Stimulated activated CD4-positive, alpha-beta T cell treated with anti-CD3 and anti-CD28 coated beads, Interleukin-2, amount 100 ng/mL, for 24 hours (primary cell): ENCODE measurements around the gene CDON.
A peak's percentile ranks its signal among the peaks of the same experiment; 100 is the strongest.
"Not testable (repeated sequence)": the region's sequence is repeated elsewhere in the genome, so short reads cannot be mapped to it uniquely, and the experiment has no call there.

ENCODE experiments used
- DNase-seq, 2 donors: peaks; one replicate each; pipeline ENCODE4 v3.0.0-alpha.2; 2020

The CDON gene

DNA sequence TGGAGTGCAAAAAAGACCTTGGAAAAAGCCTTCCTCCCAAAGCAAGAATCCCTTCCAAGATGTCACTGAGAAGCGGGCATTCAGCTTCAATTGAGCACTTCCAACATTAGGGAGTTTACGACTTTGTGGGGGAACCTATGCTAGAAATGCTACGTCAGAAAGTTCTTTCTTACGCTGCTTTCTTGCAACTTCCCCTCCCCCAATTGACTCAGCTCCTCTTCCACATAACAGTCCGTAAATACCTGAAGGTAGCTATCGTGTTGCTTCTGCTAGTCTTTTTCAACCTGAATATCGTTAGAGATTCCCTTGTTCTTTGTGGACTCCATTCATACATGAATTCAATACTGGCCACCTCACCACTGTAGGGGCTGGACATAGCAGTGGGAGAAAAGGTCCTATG, 69.8 kb downstream of the CDON start:
- no peak for DNase-seq

- peak in 1 of 2 donors; percentile 3 for DNase-seq
Observed at GRCh38 chr11:125990244-125990643, 72.4 kb downstream of the CDON start.

GRCh38 chr11:125987066-125987641, 75.5 kb downstream of the CDON start:
- DNase-seq, result no peak

DNA sequence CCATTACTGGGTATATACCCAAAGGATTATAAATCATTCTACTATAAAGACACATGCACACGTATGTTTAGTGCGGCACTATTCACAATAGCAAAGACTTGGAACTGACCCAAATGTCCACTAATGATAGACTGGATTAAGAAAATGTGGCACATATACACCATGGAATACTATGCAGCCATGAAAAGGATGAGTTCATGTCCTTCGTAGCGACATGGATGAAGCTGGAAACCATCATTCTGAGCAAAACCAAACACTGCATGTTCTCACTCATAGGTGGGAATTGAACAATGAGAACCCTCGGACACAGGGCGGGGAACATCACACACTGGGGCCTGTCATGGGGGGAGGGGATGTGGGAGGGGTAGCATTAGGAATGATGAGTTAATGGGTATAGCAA, 76.7 kb downstream of the CDON start:
- not testable (repeated sequence) for DNase-seq

DNA sequence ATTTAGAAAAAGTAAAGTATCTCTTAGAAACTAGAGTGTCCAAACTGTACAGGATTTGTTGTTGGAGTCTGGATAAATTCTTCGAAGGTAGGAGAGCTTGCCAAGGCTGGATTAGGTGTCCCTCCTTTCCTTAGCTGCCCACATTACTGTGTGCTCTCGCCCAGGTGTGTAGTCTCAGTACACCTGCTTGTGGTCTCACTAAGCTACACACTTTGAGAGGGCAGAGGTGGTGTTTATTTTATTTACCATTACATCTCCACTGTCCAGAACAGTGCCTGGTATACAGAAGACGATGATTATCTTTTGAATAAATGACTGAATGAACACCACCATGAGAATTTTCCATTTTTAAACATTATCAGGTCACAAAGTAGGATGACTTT, 80.3 kb downstream of the CDON start:
- DNase-seq, result no peak

GRCh38 chr11:125980436-125980835, 82.2 kb downstream of the CDON start:
- DNase-seq, result no peak

DNA sequence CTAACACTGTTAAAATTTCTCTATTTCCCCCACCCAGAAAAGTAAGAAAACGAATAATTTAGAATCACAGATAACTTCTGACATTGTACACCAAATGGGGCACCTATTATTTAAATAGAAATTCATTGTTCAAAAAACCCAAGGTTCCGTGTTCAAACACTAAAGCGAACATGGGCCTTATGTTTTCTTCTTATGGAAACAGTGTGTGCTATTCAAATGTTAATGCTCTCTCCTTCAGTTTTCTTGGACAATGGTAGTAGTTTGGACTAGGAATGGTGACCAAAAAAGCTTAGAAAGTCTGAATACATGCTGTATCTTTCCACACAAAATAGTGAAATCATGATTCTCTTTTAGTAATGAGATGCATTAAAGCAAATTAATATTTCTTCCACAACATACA, 83.2 kb downstream of the CDON start:
- DNase-seq, result no peak

- no peak for DNase-seq
Observed at GRCh38 chr11:125978778-125979407, 83.8 kb downstream of the CDON start.

DNA sequence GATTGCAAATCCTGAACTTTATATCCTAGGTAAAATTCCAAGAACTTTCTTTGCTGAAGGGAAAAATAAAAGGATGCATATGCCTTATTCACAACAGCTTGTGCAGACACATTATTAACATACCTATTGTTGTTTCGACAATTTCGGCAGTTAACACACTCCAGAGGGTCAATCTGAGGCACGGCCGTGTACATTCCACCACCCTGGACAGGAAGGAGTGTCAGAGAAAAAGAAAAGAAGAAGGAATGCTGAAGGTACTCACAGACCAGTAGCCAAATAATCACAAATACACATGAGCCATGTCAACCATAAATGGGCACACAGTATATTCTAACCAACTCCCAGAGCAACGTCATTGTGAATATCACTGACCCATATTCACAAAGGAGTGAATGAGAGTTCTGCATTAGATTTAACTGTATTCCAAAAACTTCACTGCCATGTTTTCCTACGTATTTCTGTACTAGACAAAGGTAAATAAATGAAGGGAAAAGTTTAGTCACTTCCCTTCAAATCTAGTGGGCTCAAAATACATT, 84.4 kb downstream of the CDON start:
- no peak for DNase-seq

DNA sequence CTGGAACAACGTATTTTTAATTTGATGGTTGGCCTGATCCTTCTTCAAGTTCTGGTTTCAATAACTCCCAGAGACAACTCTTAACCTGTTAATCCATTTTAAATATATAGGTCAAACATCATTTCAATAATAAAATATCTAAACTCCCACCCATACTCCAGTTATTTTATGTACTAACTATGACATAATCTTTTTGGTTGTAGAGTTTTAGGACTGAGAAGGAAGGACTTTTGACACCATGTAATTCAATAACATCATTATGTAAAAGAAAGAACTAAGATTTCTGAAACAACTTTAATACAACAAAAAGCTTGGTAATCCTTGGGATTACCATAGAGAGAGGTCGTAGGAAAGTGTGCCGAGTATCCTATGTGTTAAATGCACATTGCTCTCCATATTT, 85.3 kb downstream of the CDON start:
- DNase-seq, result no peak

GRCh38 chr11:125976156-125976555, 86.5 kb downstream of the CDON start:
- no peak for DNase-seq

DNA sequence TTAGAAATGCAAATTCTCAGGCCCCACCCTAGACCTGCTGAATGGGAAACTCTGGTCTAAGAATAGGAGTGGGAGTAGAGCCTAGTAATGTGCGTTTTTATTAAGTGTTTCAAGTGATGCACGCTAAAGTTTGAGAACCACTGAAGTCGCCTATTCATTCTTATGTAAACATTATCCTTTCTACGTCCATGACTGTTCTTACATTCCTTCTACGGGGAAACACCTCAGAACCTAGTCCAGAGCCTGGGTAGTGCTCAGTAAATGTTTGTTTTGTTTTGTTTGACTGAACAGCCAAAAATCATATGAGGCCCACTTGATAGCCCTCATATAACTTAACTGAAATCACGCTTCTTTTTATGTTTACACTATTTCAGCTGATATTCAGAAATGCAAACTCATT, 87.0 kb downstream of the CDON start:
- no peak for DNase-seq

GRCh38 chr11:125974284-125974683, 88.4 kb downstream of the CDON start:
- no peak for DNase-seq

DNA sequence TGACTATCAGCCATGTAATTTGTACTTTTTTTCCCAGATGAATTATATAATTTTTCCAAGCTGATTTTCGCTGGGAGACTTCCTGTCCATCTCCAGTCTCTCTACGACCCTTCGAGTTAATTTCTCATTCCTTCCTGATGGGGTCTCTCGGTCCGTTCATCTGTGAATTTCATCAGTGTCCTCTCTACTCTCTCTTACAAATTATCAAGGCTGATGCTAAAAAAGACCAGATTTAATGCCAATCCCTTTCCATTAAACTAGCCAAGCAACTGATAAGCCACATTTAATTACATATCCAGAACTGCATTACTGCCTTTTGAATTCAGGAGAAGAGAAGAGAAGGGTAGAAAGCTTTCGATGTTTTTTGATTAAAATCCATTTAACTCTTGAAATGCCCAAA, 91.0 kb downstream of the CDON start:
- DNase-seq, result no peak

GRCh38 chr11:125968354-125968753, 94.3 kb downstream of the CDON start:
- no peak for DNase-seq

DNA sequence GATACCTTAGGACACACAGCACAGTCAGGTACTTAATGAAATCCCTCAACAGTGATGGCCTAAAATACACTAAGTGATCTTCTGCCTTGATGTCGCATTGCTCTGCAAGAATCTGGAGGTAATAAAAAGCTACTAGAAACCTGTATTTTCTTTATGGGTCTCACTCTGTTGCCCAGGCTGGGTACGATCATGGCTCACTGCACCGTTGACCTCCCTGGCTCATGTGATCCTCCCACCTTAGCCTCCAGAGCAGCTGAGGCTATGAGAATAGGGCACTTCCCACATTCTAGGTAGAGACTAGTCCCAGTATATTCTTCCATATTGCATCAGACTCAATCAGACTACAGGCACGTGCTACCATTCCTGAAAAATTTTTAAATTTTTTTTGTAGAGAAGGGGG, 95.2 kb downstream of the CDON start:
- no peak for DNase-seq

DNA sequence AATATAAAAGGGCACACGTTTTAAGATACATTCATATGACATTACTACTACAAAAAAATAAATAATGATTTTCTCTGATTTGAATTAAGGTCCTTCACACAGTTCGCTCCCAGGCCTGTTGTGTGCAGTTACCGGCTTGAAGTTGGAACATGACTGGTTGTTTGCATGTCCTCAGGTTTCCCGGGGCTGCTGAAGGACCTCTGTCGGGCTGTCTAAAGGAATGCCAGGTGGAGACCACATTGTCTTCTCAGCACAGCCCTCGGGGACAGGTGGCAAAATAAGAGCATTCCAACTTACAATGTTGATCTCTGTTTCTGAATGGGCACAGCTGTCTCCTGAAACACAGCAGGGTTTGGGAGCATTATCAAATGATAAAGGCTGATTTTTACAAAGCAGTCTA, 101.9 kb downstream of the CDON start:
- DNase-seq, result no peak

GRCh38 chr11:125959931-125960330, 102.7 kb downstream of the CDON start:
- DNase-seq, result no peak

GRCh38 chr11:125959511-125959910, 103.2 kb downstream of the CDON start:
- no peak for DNase-seq

DNA sequence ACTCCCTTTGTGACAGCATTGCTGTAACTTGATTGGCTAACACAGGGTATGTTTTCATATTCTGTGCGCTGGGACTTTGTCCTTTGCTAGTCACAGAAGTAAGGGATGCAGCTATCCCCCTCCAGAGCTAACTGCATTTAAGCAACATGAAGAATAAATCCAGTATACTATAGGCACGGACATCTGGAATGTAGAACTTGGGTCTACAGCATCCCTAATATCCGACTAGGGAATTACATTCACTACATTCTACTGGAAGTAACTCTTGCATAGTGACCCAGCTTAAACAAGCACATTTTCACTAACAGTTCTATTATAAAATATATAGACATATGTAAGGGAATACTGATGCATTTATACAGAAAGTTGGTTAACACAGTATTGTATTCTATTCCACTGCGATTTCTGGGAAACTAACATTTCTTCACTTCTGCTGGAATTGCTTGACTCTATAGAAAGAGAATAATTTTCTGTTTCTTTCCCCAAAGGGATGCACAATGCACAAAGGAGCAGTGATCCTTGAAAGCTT, 103.7 kb downstream of the CDON start:
- DNase-seq, result no peak

GRCh38 chr11:125957618-125958332, 104.9 kb downstream of the CDON start:
- no peak for DNase-seq

DNA sequence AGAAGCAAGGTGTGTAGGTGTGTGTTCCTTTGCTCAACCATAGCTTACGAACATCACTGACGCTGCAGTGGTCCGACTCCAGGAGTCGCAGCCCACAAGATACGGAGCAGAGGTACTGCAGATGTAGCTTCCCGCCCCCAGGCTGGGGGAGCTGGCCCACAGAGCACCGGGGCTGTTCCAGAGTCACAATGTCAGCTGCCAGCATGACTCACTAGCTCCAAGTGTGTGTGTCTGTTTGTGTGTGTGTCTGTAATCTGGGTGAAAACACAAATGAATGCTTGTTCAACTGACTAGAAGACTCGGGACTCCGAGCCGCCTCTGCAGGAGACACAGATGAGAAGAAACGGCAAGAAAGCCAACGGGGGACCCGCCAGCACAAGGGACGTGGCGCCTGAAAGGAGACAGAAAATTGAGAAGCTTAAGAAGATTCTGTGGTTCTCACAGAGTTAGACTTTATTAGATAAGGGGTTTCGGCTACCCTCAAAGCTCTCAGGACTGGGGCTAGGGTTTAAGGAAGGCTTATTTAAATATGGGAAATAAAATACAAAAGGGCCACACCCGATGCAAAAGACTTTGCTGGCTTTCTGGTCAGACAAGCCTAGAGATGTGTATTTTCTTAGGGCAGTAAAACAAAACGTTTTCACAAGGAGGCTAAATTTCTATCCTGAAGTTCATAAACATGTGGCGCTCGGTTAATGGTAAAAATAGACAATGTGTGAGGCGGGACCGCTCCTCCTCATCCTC, 106.1 kb downstream of the CDON start:
- DNase-seq, result no peak

GRCh38 chr11:125955856-125956255, 106.8 kb downstream of the CDON start:
- DNase-seq, result no peak
